ENCODE data around the gene FGD4.

DNA sequence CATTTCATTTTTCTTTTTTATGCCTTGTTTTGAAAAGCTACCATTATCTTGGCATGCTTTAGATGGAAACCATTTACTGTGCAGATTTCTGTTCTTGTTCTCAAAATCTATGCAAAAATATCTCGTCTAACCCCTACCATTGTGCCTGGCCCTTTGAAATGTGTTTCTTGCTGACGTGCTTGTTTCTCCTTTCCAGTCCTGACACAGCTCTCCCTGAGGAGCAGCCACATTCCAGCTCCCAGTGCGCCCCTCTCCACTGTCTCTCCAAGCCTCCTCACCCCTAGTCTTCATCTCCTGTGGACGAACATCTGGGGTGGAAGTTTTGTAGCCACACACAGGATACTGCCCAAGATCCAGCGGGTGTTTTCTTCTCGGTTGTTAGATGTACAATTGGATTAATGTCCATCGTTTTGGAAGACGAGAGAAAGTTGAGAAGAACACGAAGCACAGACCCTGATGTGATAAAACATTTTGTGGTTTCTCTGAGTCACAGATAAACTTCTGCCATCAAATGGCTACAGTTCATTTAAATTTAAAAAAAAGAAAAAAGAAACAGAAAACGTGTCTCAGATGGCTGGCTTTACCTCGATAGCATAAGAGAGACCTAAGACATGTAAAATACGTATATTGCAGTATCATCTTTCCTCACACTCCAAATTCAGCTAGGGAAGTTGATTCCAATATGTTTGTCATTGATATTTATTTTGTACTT, 21.9 kb upstream of the FGD4 start:
- TF ChIP-seq CTCF (IDR thresholded peaks at IDR 0.05) (no peak), ZFX (IDR thresholded peaks at IDR 0.05; ENCODE audit: borderline replicate concordance) (no peak)

All from 22Rv1 (cell line).